GM19193 (cell line): ENCODE data around the gene BCKDHB.

ENCODE experiments used
- POLR2A ChIP-seq: IDR thresholded peaks from 4 replicates; pipeline ENCODE4 v1.6.1; 2011; ENCODE audit not compliant: insufficient read depth, insufficient read length; ENCODE audit errors: extremely low read depth

The BCKDHB gene

DNA sequence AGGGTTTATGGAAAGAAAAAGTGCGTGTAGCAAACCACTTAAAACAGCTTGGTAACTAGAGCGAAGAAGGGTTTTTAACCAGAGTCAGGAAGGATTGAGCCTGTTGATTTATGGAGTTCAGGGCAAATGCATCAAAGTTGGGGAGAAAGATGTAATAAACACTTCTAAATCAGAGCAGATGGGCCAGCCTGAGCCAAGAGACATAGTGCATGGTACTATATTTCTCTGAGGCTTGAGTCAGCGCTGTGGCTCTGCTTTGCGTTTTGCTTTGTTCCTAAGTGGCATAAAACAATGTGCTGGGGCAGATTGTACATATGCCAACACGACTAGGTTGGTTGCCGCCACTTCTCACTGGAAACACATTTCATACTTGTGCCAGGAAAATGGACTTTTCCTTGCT is 111.3 kb downstream of the BCKDHB start:
- TF ChIP-seq POLR2A, result no peak

GRCh38 chr6:80223743-80224212 is 117.3 kb downstream of the BCKDHB start:
- no peak for TF ChIP-seq POLR2A

- TF ChIP-seq POLR2A, result no peak
Measured at GRCh38 chr6:80226151-80226550, 119.7 kb downstream of the BCKDHB start.

DNA sequence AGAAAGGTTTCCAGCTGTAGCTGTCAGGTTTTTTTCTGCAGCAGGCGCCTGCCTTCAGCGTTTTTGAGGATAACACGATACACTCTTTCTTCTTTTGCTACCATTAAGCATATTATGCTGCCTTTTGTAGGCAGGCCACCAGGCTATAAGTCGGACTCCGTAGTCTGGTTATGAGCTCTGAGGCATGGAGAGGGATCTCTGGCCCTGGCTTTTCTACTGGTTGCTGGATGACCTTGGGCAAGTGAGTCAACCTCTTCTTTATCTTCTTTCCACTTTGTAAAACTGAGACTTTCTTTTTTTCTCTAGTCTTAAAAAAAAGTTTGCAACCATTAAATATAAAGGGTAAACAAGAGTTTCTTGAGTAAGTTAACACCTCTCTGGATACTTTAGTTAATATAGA is 120.2 kb downstream of the BCKDHB start:
- no peak for TF ChIP-seq POLR2A

GRCh38 chr6:80227545-80228105 is 121.2 kb downstream of the BCKDHB start:
- no peak for TF ChIP-seq POLR2A

GRCh38 chr6:80233262-80233661 is 126.8 kb downstream of the BCKDHB start:
- TF ChIP-seq POLR2A, result no peak

GRCh38 chr6:80233958-80234357 is 127.5 kb downstream of the BCKDHB start:
- TF ChIP-seq POLR2A, result no peak

- TF ChIP-seq POLR2A, result no peak
Measured at GRCh38 chr6:80234401-80234800, 127.9 kb downstream of the BCKDHB start.

DNA sequence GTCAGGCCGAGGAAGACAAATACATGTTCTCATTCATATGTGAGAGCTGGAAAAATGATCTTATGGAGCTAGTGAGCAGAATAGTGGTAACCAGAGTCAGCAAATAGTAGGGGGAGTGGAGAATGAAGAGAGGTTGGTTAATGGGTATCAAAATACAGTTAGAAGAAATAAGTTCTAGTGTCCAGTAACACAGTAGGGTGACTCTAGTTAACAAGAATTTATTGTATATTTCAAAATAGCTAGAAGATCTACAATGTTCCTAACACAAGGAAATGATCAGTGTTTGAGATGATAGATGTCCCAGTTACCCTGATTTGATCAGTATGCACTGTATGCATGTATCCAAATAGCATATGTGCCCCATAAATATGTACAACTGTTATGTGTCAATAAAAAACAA is 128.4 kb downstream of the BCKDHB start:
- TF ChIP-seq POLR2A, result no peak

DNA sequence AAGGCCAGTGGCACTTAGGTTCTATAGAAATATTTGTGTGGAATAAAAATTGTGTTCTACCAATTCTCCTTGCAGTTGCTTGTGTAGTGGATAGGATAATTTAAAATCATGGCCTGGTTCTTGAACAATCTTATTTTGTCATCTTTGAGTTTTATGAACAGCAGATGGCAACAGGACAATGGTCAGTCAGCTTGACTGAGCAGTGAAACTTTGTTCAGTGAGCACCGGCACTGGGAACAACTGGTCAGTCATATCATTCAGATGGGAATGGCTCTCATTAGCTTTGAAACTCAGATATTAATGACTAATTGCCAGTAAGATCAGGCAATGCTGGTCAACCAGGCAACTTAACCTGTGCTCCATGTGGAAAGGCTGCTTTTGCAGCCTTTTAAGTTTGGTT is 129.2 kb downstream of the BCKDHB start:
- TF ChIP-seq POLR2A, result no peak

GRCh38 chr6:80245043-80245442 is 138.6 kb downstream of the BCKDHB start:
- no peak for TF ChIP-seq POLR2A

- TF ChIP-seq POLR2A, result no peak
Measured at GRCh38 chr6:80249897-80250296, 143.4 kb downstream of the BCKDHB start.

DNA sequence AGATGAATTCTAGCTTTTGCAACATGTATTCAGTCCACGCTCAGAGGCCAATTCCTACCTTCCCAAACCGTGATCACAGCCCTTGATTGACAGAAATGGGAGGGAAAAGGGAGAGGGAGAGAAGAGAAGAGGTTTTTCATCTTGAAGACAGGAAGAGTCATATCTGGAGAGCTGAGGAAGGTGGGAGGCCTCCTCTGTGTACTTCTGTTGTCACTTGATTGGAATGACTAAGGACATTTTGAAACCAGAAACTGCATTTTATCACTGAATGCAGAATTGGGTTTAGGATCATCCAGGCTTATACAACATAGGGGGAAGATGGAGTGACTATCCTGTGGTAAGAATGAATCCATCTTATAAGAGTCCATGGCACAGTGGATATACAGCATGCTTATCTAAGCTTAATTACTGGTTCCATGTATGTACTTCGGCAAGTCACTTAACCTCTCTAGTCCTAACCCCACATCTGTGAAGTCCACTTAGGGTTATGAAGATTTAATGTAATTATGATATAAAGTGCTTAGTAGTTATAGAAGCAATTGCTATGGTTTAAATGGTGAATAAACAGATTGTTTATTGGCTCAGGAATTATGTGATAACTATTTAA is 144.0 kb downstream of the BCKDHB start:
- no peak for TF ChIP-seq POLR2A

DNA sequence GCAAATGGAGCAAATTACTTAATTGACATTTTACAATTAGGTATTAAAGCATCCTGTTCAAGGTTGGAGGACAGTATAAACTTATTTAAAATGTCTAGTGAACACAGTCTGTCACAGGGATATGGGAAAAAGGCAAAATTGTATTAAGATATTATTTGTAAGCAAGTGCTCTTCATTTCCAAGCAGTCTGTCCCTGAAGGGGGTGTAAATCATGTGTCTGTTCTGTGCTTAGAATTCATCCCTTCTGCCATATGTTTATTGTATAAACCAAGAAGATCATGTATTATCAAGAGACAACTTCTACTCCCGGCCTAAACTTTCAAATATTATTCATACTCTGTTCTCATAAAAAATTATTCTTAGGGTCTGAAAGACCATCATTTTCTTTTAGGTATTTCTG is 144.8 kb downstream of the BCKDHB start:
- TF ChIP-seq POLR2A, result no peak

- no peak for TF ChIP-seq POLR2A
Measured at GRCh38 chr6:80254716-80255115, 148.2 kb downstream of the BCKDHB start.

GRCh38 chr6:80256691-80257090 is 150.2 kb downstream of the BCKDHB start:
- TF ChIP-seq POLR2A, result no peak

GRCh38 chr6:80259118-80259517 is 152.6 kb downstream of the BCKDHB start:
- no peak for TF ChIP-seq POLR2A
